ENCODE data around the gene PTPRD. TPM values are rescaled to one million over a fixed set of nuclear protein-coding genes. Genes with fewer than 3 reads are reported as not detected.

The PTPRD gene
- total and polyA plus RNA-seq, 9 donors, result 16.2 to 231 (median 85.8) TPM

DNA sequence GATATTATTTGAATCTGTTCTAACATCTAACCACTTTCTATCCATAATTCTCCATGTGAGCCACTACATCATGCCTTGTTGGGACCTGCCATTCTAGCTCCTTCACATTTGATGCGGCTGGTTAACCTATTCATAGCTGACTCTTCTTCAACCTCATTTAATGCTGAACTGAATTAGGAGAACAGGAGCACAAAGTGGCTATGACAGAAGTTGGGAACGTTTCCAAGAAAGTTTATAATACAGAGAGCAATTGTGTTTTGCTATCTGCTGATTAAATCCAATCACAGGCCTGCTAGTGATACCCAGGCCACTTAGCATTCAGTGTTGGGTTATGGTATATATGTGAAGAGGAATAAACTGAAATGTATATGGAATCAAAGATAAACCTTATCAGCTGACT, 440.3 kb downstream of the PTPRD start:
- Histone ChIP-seq H3K4me3 (no peak overlapping the region), H3K36me3 (no peaks in the 10 kb centered on the region), H3K9me3 (no peaks in the 10 kb centered on the region), H3K27me3 (no peaks in the 10 kb centered on the region), H3K27ac (no peak overlapping the region), H3K4me1 (ENCODE audit: insufficient read depth) (no peaks in the 10 kb centered on the region)
- 61 to 71% (median 62%) methylated on average over 2 of the region's 2 CpGs for WGBS, 3 donors
- intact Hi-C loops (cut with DNase I), result no loop called here
- TF ChIP-seq EP300 (IDR thresholded peaks at IDR 0.05), result no peak
- no peak for TF ChIP-seq POLR2A (IDR thresholded peaks at IDR 0.05)
- TF ChIP-seq, protein P1, sequence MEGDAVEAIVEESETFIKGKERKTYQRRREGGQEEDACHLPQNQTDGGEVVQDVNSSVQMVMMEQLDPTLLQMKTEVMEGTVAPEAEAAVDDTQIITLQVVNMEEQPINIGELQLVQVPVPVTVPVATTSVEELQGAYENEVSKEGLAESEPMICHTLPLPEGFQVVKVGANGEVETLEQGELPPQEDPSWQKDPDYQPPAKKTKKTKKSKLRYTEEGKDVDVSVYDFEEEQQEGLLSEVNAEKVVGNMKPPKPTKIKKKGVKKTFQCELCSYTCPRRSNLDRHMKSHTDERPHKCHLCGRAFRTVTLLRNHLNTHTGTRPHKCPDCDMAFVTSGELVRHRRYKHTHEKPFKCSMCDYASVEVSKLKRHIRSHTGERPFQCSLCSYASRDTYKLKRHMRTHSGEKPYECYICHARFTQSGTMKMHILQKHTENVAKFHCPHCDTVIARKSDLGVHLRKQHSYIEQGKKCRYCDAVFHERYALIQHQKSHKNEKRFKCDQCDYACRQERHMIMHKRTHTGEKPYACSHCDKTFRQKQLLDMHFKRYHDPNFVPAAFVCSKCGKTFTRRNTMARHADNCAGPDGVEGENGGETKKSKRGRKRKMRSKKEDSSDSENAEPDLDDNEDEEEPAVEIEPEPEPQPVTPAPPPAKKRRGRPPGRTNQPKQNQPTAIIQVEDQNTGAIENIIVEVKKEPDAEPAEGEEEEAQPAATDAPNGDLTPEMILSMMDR (IDR thresholded peaks at IDR 0.05), result no peak
- DNase-seq, result no peak

DNA sequence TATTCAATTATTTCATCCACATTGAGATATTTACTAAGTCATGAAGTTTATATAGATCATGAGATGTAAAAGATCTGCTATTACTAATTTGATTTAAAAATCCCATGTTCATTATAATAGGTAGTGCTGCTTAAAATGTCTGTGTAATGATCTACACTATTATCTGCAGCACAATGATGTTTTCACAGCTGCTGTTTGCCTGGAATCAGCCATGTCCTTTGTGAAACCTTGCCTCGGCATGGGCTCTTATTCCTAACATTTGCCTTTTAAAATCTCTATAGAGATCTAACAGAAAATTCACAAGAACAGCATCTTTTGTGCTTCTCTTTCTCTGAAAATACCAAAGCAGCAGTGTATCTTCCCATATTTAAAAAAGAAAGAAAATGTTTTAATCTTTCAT, 444.6 kb downstream of the PTPRD start:
- intact Hi-C loops (cut with DNase I), result no loop called here
- Histone ChIP-seq H3K27ac (no peak overlapping the region), H3K9me3 (no peaks in the 10 kb centered on the region), H3K36me3 (no peaks in the 10 kb centered on the region), H3K4me3 (no peak overlapping the region), H3K27me3 (no peaks in the 10 kb centered on the region), H3K4me1 (ENCODE audit: insufficient read depth) (no peaks in the 10 kb centered on the region)
- DNase-seq, result no peak
- TF ChIP-seq, protein P1 (IDR thresholded peaks at IDR 0.05), result no peak
- TF ChIP-seq POLR2A (IDR thresholded peaks at IDR 0.05) (no peak), EP300 (IDR thresholded peaks at IDR 0.05) (no peak)
- 35 to 49% (median 36%) methylated on average over 1 of the region's 1 CpG for WGBS, 3 donors

DNA sequence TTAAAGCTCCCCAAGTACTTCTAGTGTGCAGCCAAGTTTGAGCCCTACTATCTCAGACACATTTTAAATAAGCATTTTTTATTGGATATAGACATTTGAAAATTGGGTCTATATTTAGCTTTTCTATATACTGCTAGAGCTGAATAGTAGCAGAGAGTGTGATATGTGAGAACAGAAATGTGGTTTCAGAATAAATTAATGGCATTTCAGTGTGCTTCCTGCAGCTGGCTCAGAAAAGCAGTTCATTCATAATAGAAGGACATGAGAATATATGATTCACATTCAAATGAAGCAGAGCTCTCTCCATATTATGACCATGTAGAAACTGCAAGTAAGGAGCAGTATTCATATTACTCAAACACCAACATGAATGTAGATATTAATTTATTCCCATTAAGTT, 464.0 kb downstream of the PTPRD start:
- Histone ChIP-seq H3K27me3 (no peaks in the 10 kb centered on the region), H3K36me3 (no peaks in the 10 kb centered on the region), H3K4me1 (ENCODE audit: insufficient read depth) (no peaks in the 10 kb centered on the region), H3K4me3 (no peak overlapping the region), H3K27ac (no peak overlapping the region), H3K9me3 (no peaks in the 10 kb centered on the region)
- TF ChIP-seq EP300 (IDR thresholded peaks at IDR 0.05) (no peak), POLR2A (IDR thresholded peaks at IDR 0.05) (no peak)
- TF ChIP-seq, protein P1 (IDR thresholded peaks at IDR 0.05), result no peak
- DNase-seq, result no peak
- intact Hi-C loops (cut with DNase I), result no loop called here

DNA sequence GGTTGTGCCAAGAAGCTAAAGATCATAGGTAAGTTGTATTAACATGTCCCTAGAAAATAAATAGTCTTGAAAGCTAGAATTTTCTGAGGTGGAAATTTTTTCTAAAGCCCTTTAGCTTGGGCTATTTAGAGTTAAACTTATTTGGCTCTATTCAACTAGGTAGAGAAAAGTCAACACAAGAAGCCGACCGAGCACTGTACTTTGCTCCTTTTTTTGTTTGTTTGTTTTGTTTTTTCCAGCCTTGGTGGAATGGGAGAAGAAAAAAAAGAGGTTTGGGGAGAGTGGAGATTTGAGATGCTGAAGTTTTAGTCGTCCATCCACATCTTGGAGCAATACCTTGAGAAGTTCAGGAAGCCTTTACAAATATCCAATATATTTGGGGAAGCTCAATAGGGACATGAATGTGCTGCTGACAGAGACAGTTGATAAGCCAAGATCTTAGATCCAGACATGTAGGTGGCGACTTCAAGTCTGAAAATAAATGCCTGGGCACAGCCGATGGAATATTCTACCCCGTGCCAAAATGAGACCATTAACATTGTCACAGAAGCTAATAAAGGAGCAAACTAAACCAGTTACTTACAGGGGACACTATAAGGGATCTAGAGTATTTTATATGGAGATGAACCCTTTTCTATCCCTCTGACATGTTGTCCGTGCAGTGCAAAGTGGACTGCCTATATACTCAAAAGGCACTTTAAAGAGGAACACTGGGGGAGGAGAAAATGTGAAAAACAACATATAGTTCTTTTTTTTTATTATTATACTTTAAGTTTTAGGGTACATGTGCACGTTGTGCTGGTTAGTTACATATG, 466.1 kb downstream of the PTPRD start:
- Histone ChIP-seq H3K27me3 (no peaks in the 10 kb centered on the region), H3K4me3 (no peak overlapping the region), H3K36me3 (no peaks in the 10 kb centered on the region), H3K4me1 (ENCODE audit: insufficient read depth) (no peaks in the 10 kb centered on the region), H3K9me3 (no peaks in the 10 kb centered on the region), H3K27ac (no peak overlapping the region)
- WGBS, 3 donors, result 52 to 60% (median 56%) methylated on average over 8 of the region's 8 CpGs
- TF ChIP-seq EP300 (IDR thresholded peaks at IDR 0.05), result no peak
- TF ChIP-seq, protein P1 (IDR thresholded peaks at IDR 0.05), result no peak
- no peak for TF ChIP-seq POLR2A (IDR thresholded peaks at IDR 0.05)
- intact Hi-C loops (cut with DNase I), result no loop called here
- no peak for DNase-seq

Data from ovary (tissue), 9 donors.